IPS-20b (cell line): Measurements from ENCODE around the gene TMEM181.
"Not testable (repeated sequence)": the region's sequence is repeated elsewhere in the genome, so short reads cannot be mapped to it uniquely, and the experiment has no call there.

Experiments used
- H3K27ac ChIP-seq: one replicate; pipeline ENCODE4 v1.5.1; 2013; ENCODE audit warnings: low read length
- H3K27me3 ChIP-seq: 2 replicates; pipeline ENCODE4 v1.6.1; 2013; ENCODE audit warnings: mild to moderate bottlenecking, low read length, inconsistent platforms; ENCODE audit not compliant: insufficient read depth
- H3K36me3 ChIP-seq: 2 replicates; pipeline ENCODE4 v1.6.1; 2013; ENCODE audit warnings: low read depth, mild to moderate bottlenecking, inconsistent platforms, low read length, moderate library complexity; ENCODE audit not compliant: insufficient read depth
- H3K4me1 ChIP-seq: 2 replicates; pipeline ENCODE4 v1.6.1; 2013; ENCODE audit warnings: mild to moderate bottlenecking, control low read depth, inconsistent platforms, low read length, moderate library complexity; ENCODE audit not compliant: insufficient read depth
- H3K4me3 ChIP-seq: 2 replicates; pipeline ENCODE4 v1.5.1; 2013; ENCODE audit warnings: mild to moderate bottlenecking, low read length, inconsistent platforms
- H3K9ac ChIP-seq: 2 replicates; pipeline ENCODE4 v1.6.1; 2013; ENCODE audit warnings: low read depth, mild to moderate bottlenecking, inconsistent platforms, low read length, moderate library complexity
- H3K9me3 ChIP-seq: 2 replicates; pipeline ENCODE4 v1.6.1; 2013; ENCODE audit warnings: mild to moderate bottlenecking, low read depth, low read length, inconsistent platforms; ENCODE audit not compliant: insufficient read depth

TMEM181 gene

GRCh38 chr6:158556113-158556512, 3.8 kb upstream of the TMEM181 start:
- Histone ChIP-seq H3K4me1 (0 out of 2 replicates have a peak, but pooled peaks cover under 1% of the 10 kb centered on the region), H3K9ac (no peak overlapping the region), H3K4me3 (no peak overlapping the region), H3K27ac (no peak overlapping the region), H3K9me3 (no peaks in the 10 kb centered on the region), H3K27me3 (peaks cover 6% of the 10 kb centered on the region; the same call in 1 of the 2 replicates), H3K36me3 (no peaks in the 10 kb centered on the region)

GRCh38 chr6:158557110-158557509, 2.8 kb upstream of the TMEM181 start:
- H3K27me3 ChIP-seq, H3K9ac ChIP-seq, H3K4me1 ChIP-seq, H3K9me3 ChIP-seq, H3K36me3 ChIP-seq, H3K27ac ChIP-seq, H3K4me3 ChIP-seq: not testable (repeated sequence)

GRCh38 chr6:158557927-158558326, 2.0 kb upstream of the TMEM181 start:
- peaks cover 6% of the 10 kb centered on the region; the same call in 1 of the 2 replicates for H3K27me3 ChIP-seq
- no peaks in the 10 kb centered on the region for H3K36me3 ChIP-seq
- H3K4me1 ChIP-seq = 0 out of 2 replicates have a peak, but pooled peaks cover 4% of the 10 kb centered on the region
- no peak overlapping the region for H3K4me3 ChIP-seq
- no peak overlapping the region for H3K27ac ChIP-seq
- no peaks in the 10 kb centered on the region for H3K9me3 ChIP-seq
- H3K9ac ChIP-seq = no peak overlapping the region

- Histone ChIP-seq H3K36me3 (no peaks in the 10 kb centered on the region), H3K9ac (no peak overlapping the region), H3K27ac (no peak overlapping the region), H3K4me3 (peak overlapping the region; percentile 76; the same call in 1 of the 2 replicates), H3K4me1 (0 out of 2 replicates have a peak, but pooled peaks cover 4% of the 10 kb centered on the region), H3K27me3 (peaks cover 6% of the 10 kb centered on the region; the same call in 1 of the 2 replicates), H3K9me3 (no peaks in the 10 kb centered on the region)
Observed at GRCh38 chr6:158558415-158559306, 1.2 kb upstream of the TMEM181 start.

GRCh38 chr6:158559338-158559894, 475 bp upstream of the TMEM181 start:
- Histone ChIP-seq H3K4me3 (peak overlapping the region; percentile 76), H3K27ac (no peak overlapping the region), H3K4me1 (0 out of 2 replicates have a peak, but pooled peaks cover 4% of the 10 kb centered on the region), H3K27me3 (peaks cover 6% of the 10 kb centered on the region; the same call in 1 of the 2 replicates), H3K9ac (peak overlapping the region; percentile 71), H3K9me3 (no peaks in the 10 kb centered on the region), H3K36me3 (no peaks in the 10 kb centered on the region)

GRCh38 chr6:158560836-158561320, 987 bp downstream of the TMEM181 start:
- Histone ChIP-seq H3K4me1 (0 out of 2 replicates have a peak, but pooled peaks cover 4% of the 10 kb centered on the region), H3K36me3 (no peaks in the 10 kb centered on the region), H3K9ac (peak overlapping the region; percentile 71), H3K9me3 (no peaks in the 10 kb centered on the region), H3K27me3 (peaks cover 6% of the 10 kb centered on the region; the same call in 1 of the 2 replicates), H3K4me3 (peak overlapping the region; percentile 76), H3K27ac (no peak overlapping the region)

GRCh38 chr6:158561321-158561884, 1.5 kb downstream of the TMEM181 start:
- H3K27me3 ChIP-seq = peaks cover 6% of the 10 kb centered on the region; the same call in 1 of the 2 replicates
- H3K36me3 ChIP-seq = no peaks in the 10 kb centered on the region
- 0 out of 2 replicates have a peak, but pooled peaks cover 4% of the 10 kb centered on the region for H3K4me1 ChIP-seq
- no peaks in the 10 kb centered on the region for H3K9me3 ChIP-seq
- no peak overlapping the region for H3K27ac ChIP-seq
- peak overlapping the region; percentile 76 for H3K4me3 ChIP-seq
- H3K9ac ChIP-seq = peak overlapping the region; percentile 71; the same call in 1 of the 2 replicates

- 0 out of 2 replicates have a peak, but pooled peaks cover 4% of the 10 kb centered on the region for H3K4me1 ChIP-seq
- H3K27me3 ChIP-seq = peaks cover 6% of the 10 kb centered on the region; the same call in 1 of the 2 replicates
- H3K36me3 ChIP-seq = no peaks in the 10 kb centered on the region
- peak overlapping the region; percentile 76; the same call in 1 of the 2 replicates for H3K4me3 ChIP-seq
- H3K27ac ChIP-seq = no peak overlapping the region
- no peaks in the 10 kb centered on the region for H3K9me3 ChIP-seq
- H3K9ac ChIP-seq = no peak overlapping the region; the same call in 1 of the 2 replicates
Observed at GRCh38 chr6:158561938-158562337, 2.0 kb downstream of the TMEM181 start.

- Histone ChIP-seq H3K9me3 (no peaks in the 10 kb centered on the region), H3K27ac (no peak overlapping the region), H3K27me3 (no peaks in the 10 kb centered on the region), H3K36me3 (no peaks in the 10 kb centered on the region), H3K4me3 (no peak overlapping the region), H3K9ac (no peak overlapping the region), H3K4me1 (0 out of 2 replicates have a peak, but pooled peaks cover 4% of the 10 kb centered on the region)
Observed at GRCh38 chr6:158564243-158565121, 4.6 kb downstream of the TMEM181 start.

- no peaks in the 10 kb centered on the region for H3K36me3 ChIP-seq
- no peak overlapping the region for H3K27ac ChIP-seq
- 0 out of 2 replicates have a peak, but pooled peaks cover 4% of the 10 kb centered on the region for H3K4me1 ChIP-seq
- H3K4me3 ChIP-seq = no peak overlapping the region
- no peaks in the 10 kb centered on the region for H3K27me3 ChIP-seq
- no peak overlapping the region for H3K9ac ChIP-seq
- no peaks in the 10 kb centered on the region for H3K9me3 ChIP-seq
Observed at GRCh38 chr6:158565122-158565429, 5.2 kb downstream of the TMEM181 start.
